Measurements from ENCODE around the gene IL25. TPM values are rescaled to one million over a fixed set of nuclear protein-coding genes. Genes with fewer than 3 reads are reported as not detected.

IL25 gene
- total and polyA plus RNA-seq, 7 experiments from 2014 or later, result not detected

DNA sequence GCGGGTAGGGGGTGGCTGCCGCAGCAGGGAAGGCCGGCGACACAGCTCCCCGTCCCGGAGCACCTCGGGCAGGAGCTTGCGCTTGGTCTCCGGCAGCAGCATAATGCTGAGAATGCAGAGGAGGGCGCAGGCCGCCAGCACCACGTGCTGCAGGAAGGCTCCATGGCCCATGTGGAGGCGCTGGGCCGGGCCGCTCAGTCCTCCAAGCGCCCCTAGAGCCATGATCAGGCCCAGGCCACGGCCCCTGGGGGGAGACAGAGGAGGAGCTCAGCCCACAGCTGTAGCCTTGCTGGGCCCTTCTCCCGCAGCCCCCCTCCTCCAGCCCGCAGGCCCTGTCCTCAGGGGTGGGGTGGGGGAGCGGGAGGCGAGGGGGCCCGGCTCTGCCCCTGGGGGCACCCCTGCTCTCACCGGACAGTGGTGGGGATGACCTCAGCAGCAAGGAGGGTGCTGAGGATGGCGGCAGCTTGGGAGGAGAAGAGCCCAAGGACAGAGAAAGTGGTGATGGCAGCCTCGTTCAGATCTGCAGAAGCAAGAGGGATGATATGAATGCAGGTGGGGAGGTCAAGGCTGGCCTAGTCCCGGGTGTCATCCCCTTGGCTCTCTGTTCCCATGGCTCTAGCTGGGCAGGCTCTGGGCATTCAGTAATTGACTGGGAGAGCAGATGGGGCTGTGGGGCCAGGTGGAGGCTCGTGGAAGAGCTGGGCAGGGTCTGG, 25.8 kb upstream of the IL25 start:
- DNase-seq, result no peak
- no peaks in the 10 kb centered on the region for H3K27me3 ChIP-seq (ENCODE audit: control insufficient read depth in 2 of 2, insufficient read depth in 2 of 2, low read length in 2 of 2)
- ChIA-PET CTCF (interaction anchor here (1.0 kb wide), 1 partner anchor 11 kb away, joined by 3 read pairs; no protein-coding TSS in a partner anchor), POLR2A (no interaction called here)
- H3K9me3 ChIP-seq (ENCODE audit: control insufficient read depth in 2 of 3, low read length in 3 of 3), result no peaks in the 10 kb centered on the region
- no peak for ATAC-seq
- no peak overlapping the region for H3K27ac ChIP-seq (ENCODE audit: low read depth, low read length)
- no peak overlapping the region for H3K4me3 ChIP-seq (ENCODE audit: low read length)
- intact Hi-C loops (cut with micrococcal nuclease), result no loop called here
- H3K27me3 Mint-ChIP-seq, result peaks cover 0 to 34% (median 11%) of the 10 kb centered on the region in 5 donors
- H3K36me3 Mint-ChIP-seq, result peaks cover 0 to 4% (median 0%) of the 10 kb centered on the region in 5 donors
- H3K4me3 Mint-ChIP-seq, result no peak overlapping the region
- no peaks in the 10 kb centered on the region for H3K9me3 Mint-ChIP-seq
- H3K4me1 Mint-ChIP-seq, result peaks cover 4 to 13% (median 8%) of the 10 kb centered on the region in 7 donors
- peaks cover 0 to 8% (median 0%) of the 10 kb centered on the region in 3 experiments for H3K36me3 ChIP-seq (ENCODE audit: control insufficient read depth in 2 of 3, insufficient read depth in 3 of 3, low read length in 3 of 3)
- no peaks in the 10 kb centered on the region for H3K4me1 ChIP-seq (ENCODE audit: control insufficient read depth in 2 of 2, insufficient read depth in 2 of 2, low read length in 2 of 2)
- no peak overlapping the region for H3K27ac Mint-ChIP-seq

DNA sequence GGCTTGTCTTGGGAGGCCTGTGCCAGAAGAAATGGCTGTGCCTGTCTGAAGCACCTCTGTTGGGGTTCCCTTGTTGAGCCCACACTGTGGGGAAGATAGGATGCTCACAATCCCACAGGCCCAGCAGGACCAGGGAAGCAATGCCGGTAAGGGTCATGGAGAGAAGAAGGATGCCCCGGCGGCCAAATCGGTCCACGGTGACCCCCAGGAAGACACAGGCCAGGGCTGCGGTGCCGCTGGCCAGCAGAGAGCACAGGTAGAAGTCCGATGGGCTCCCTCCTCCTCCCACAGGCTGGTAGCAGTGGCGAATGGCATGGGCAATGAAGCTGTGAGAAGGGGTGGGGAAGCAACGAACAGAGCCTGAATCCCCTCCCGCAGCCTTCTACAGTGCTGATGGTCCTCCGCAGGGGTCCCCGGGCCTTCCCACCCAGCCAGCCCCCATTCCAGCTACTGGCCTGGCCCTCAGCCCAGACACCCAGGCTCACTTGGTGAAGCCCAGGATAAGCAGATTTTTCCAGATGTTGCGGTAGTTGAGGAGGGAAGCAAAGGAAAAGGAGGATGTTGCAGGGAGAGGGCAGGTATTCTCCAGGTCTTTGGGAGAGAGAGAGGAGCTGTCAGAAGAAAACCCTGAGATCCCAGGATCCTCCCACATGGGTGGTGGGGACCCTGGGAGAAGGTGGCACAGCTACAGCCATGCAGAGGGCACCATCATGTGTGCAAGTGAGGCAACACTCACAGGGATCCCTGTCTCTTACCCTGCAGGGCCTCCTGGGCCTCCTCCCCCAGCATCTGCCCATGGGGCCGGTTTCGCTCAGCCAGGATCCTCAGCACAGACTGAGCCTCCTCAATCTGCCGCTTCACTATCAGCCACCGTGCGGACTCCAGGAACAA, 25.0 kb upstream of the IL25 start:
- no peak overlapping the region for H3K4me3 ChIP-seq (ENCODE audit: low read length)
- H3K27ac ChIP-seq (ENCODE audit: low read depth, low read length), result no peak overlapping the region
- intact Hi-C loops (cut with micrococcal nuclease), result no loop called here
- Mint-ChIP-seq H3K4me1 (peaks cover 5 to 13% (median 8%) of the 10 kb centered on the region in 7 donors), H3K27me3 (peaks cover 0 to 28% (median 11%) of the 10 kb centered on the region in 5 donors), H3K9me3 (no peaks in the 10 kb centered on the region), H3K27ac (no peak overlapping the region), H3K36me3 (peaks cover 0 to 4% (median 0%) of the 10 kb centered on the region in 5 donors), H3K4me3 (no peak overlapping the region)
- DNase-seq (no peak), ATAC-seq (no peak)
- peaks cover 0 to 8% (median 0%) of the 10 kb centered on the region in 3 experiments for H3K36me3 ChIP-seq (ENCODE audit: control insufficient read depth in 2 of 3, insufficient read depth in 3 of 3, low read length in 3 of 3)
- no peaks in the 10 kb centered on the region for H3K27me3 ChIP-seq (ENCODE audit: control insufficient read depth in 2 of 2, insufficient read depth in 2 of 2, low read length in 2 of 2)
- ChIA-PET CTCF (no interaction called here), POLR2A (interaction anchor here (0.6 kb wide), 1 partner anchor 1469 kb away, joined by 3 read pairs; no protein-coding TSS in a partner anchor)
- no peaks in the 10 kb centered on the region for H3K9me3 ChIP-seq (ENCODE audit: control insufficient read depth in 2 of 3, low read length in 3 of 3)
- H3K4me1 ChIP-seq (ENCODE audit: control insufficient read depth in 2 of 2, insufficient read depth in 2 of 2, low read length in 2 of 2), result no peaks in the 10 kb centered on the region

DNA sequence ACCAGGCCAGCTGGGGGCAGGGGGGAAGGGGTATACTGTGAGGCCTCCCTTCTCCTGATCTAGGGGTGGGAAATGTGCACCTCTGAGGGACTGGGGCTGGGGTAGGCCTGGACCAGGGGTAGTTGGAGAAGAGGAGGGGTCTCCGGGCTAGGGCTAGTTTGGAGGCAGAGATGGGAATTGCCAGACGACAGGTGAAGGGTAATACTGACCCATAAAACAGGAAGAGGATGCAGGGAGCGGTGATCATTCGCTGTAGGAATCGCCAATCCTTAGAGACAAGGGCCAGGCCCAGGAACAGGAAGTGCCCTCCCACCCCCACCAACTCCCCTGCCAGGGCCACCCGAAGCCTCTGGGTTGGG, 24.3 kb upstream of the IL25 start:
- H3K4me3 ChIP-seq (ENCODE audit: low read length), result no peak overlapping the region
- H3K4me3 Mint-ChIP-seq, result no peak overlapping the region
- ATAC-seq (no peak), DNase-seq (no peak)
- peaks cover 0 to 8% (median 0%) of the 10 kb centered on the region in 3 experiments for H3K36me3 ChIP-seq (ENCODE audit: control insufficient read depth in 2 of 3, insufficient read depth in 3 of 3, low read length in 3 of 3)
- H3K27me3 ChIP-seq (ENCODE audit: control insufficient read depth in 2 of 2, insufficient read depth in 2 of 2, low read length in 2 of 2), result no peaks in the 10 kb centered on the region
- ChIA-PET POLR2A (interaction anchor here (0.6 kb wide), 1 partner anchor 1469 kb away, joined by 3 read pairs; no protein-coding TSS in a partner anchor), CTCF (no interaction called here)
- H3K27me3 Mint-ChIP-seq, result peaks cover 0 to 28% (median 15%) of the 10 kb centered on the region in 5 donors
- intact Hi-C loops (cut with micrococcal nuclease), result no loop called here
- peaks cover 0 to 4% (median 0%) of the 10 kb centered on the region in 5 donors for H3K36me3 Mint-ChIP-seq
- no peaks in the 10 kb centered on the region for H3K4me1 ChIP-seq (ENCODE audit: control insufficient read depth in 2 of 2, insufficient read depth in 2 of 2, low read length in 2 of 2)
- H3K9me3 ChIP-seq (ENCODE audit: control insufficient read depth in 2 of 3, low read length in 3 of 3), result no peaks in the 10 kb centered on the region
- peaks cover 10 to 18% (median 15%) of the 10 kb centered on the region in 7 donors for H3K4me1 Mint-ChIP-seq
- H3K27ac Mint-ChIP-seq, result no peak overlapping the region
- H3K27ac ChIP-seq (ENCODE audit: low read depth, low read length), result no peak overlapping the region
- H3K9me3 Mint-ChIP-seq, result no peaks in the 10 kb centered on the region

DNA sequence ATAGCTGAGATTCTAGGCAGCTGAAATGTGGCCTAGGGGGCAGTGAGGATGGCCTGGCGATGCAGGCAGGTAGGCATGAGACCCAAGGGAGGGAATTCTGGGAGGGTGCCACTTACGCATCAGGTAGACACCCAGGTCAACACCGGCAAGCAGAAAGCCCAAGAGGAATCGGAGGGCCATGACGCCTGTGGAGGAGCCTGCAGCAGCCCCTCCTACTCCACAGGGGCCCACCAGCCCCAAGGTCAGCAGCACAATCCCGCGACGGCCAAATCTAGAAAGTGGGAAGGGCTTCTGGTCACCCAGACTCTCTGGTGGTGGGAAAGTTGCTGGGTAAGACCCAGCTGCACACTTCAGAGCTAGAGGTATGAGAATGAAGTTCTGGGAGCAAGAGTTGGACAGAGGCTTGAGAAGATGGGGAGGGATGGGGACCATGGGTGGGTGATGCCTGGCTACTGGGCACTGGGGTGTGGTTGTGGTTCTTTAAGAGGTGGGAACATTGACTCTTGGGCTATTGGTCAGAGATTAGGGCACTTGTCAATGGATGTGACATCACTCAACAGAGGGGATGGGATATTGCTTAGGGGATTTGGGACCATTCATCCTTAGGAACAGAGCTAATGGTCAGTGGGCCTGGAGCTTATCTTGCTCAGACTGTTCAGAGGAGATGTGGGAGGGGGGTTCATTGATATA, 23.3 kb upstream of the IL25 start:
- Mint-ChIP-seq H3K4me3 (peak overlapping the region in 3 of 10 donors; percentile 4 to 71 (median 50)), H3K27me3 (peaks cover 0 to 37% (median 25%) of the 10 kb centered on the region in 5 donors), H3K36me3 (peaks cover 0 to 4% (median 0%) of the 10 kb centered on the region in 5 donors), H3K27ac (no peak overlapping the region), H3K9me3 (peaks cover 0 to 1% (median 0%) of the 10 kb centered on the region in 11 donors), H3K4me1 (peaks cover 10 to 25% (median 18%) of the 10 kb centered on the region in 7 donors)
- DNase-seq, result no peak
- Histone ChIP-seq H3K4me3 (ENCODE audit: low read length) (no peak overlapping the region), H3K9me3 (ENCODE audit: control insufficient read depth in 2 of 3, low read length in 3 of 3) (no peaks in the 10 kb centered on the region), H3K27ac (ENCODE audit: low read depth, low read length) (no peak overlapping the region), H3K27me3 (ENCODE audit: control insufficient read depth in 2 of 2, insufficient read depth in 2 of 2, low read length in 2 of 2) (no peaks in the 10 kb centered on the region), H3K4me1 (ENCODE audit: control insufficient read depth in 2 of 2, insufficient read depth in 2 of 2, low read length in 2 of 2) (no peaks in the 10 kb centered on the region), H3K36me3 (ENCODE audit: control insufficient read depth in 2 of 3, insufficient read depth in 3 of 3, low read length in 3 of 3) (peaks cover 0 to 8% (median 0%) of the 10 kb centered on the region in 3 experiments)
- ChIA-PET POLR2A (interaction anchor here (0.6 kb wide), 1 partner anchor 56 kb away, joined by 4 read pairs; no protein-coding TSS in a partner anchor), CTCF (no interaction called here)
- intact Hi-C loops (cut with micrococcal nuclease), result no loop called here
- ATAC-seq, result no peak

DNA sequence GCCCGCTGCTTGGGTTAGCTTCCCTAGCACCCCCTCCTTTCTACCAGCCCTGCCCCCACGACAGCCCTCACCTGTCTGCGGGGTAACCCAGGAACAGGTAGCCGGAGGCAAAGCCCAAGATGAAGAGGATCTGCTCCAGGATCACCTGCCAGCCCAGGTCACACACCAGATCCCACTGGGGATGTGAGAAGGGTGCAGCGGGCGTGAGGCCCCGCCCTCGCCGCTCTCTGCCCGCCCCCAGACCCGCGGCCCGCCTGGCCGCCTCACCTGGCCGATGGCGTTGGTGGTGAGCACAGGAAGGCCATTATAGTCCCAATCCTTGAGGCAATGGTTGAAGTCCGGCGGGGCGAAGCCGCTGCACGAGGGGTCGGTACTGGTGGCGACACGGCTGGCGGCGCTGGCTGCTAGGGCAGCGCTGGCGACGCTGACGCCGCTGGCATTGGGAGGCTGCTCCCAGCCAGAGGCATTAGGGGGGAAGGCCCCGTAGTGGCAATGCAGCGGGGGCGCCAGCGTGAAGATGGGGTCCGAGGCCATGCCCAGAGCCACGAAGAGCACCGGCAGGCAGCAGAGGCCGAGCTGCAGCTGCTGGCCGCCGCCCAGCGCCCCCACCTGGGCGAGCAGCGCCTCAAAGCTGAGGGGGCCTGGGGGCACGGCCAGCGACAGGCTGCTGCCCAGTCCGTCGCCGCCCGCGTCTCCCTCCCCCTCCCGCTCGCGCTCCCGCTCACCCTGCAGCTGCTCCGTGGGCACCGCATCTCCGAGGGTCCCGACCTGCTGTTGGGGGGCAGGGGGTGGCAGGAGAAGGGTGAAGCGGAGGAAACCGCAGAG, 20.7 kb upstream of the IL25 start:
- ATAC-seq (no peak), DNase-seq (peak in 3 of 9 donors; percentile 2 to 14 (median 6))
- POLR2A ChIA-PET, result interaction anchor here (2.2 to 3.3 kb wide), 2 partner anchors 31 to 50 kb away, joined by 10 to 26 read pairs; partner anchors contain the start of genes PABPN1 and PPP1R3E
- Histone ChIP-seq H3K9me3 (ENCODE audit: control insufficient read depth in 2 of 3, low read length in 3 of 3) (no peaks in the 10 kb centered on the region), H3K27ac (ENCODE audit: low read depth, low read length) (peak overlapping the region; percentile 58), H3K4me1 (ENCODE audit: control insufficient read depth in 2 of 2, insufficient read depth in 2 of 2, low read length in 2 of 2) (no peaks in the 10 kb centered on the region), H3K27me3 (ENCODE audit: control insufficient read depth in 2 of 2, insufficient read depth in 2 of 2, low read length in 2 of 2) (no peaks in the 10 kb centered on the region), H3K36me3 (ENCODE audit: control insufficient read depth in 2 of 3, insufficient read depth in 3 of 3, low read length in 3 of 3) (peaks cover 0 to 4% (median 0%) of the 10 kb centered on the region in 3 experiments), H3K4me3 (ENCODE audit: low read length) (peak overlapping the region; percentile 54)
- peaks cover 0 to 53% (median 33%) of the 10 kb centered on the region in 5 donors for H3K27me3 Mint-ChIP-seq
- intact Hi-C loops (cut with micrococcal nuclease), result loop anchor here in 1 of 2 donors (1.0 kb wide), 4 partner anchors 24 to 117 kb away; partner anchors contain the start of genes NGDN, PABPN1 and PPP1R3E
- peak overlapping the region; percentile 70 to 92 (median 86) for H3K4me3 Mint-ChIP-seq
- H3K36me3 Mint-ChIP-seq, result peaks cover 0 to 4% (median 0%) of the 10 kb centered on the region in 5 donors
- H3K4me1 Mint-ChIP-seq, result peaks cover 10 to 25% (median 18%) of the 10 kb centered on the region in 7 donors
- peaks cover 0 to 1% (median 0%) of the 10 kb centered on the region in 11 donors for H3K9me3 Mint-ChIP-seq
- CTCF ChIA-PET, result interaction anchor here (0.8 kb wide), 1 partner anchor 31 kb away, joined by 3 read pairs; the partner anchor contains the start of gene PABPN1
- peak overlapping the region in 4 of 9 donors; percentile 5 to 93 (median 55) for H3K27ac Mint-ChIP-seq

All from naive thymus-derived CD4-positive, alpha-beta T cell (primary cell).